Measurements from ENCODE around the gene ST6GAL2.

The ST6GAL2 gene, protein sequence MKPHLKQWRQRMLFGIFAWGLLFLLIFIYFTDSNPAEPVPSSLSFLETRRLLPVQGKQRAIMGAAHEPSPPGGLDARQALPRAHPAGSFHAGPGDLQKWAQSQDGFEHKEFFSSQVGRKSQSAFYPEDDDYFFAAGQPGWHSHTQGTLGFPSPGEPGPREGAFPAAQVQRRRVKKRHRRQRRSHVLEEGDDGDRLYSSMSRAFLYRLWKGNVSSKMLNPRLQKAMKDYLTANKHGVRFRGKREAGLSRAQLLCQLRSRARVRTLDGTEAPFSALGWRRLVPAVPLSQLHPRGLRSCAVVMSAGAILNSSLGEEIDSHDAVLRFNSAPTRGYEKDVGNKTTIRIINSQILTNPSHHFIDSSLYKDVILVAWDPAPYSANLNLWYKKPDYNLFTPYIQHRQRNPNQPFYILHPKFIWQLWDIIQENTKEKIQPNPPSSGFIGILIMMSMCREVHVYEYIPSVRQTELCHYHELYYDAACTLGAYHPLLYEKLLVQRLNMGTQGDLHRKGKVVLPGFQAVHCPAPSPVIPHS

DNA sequence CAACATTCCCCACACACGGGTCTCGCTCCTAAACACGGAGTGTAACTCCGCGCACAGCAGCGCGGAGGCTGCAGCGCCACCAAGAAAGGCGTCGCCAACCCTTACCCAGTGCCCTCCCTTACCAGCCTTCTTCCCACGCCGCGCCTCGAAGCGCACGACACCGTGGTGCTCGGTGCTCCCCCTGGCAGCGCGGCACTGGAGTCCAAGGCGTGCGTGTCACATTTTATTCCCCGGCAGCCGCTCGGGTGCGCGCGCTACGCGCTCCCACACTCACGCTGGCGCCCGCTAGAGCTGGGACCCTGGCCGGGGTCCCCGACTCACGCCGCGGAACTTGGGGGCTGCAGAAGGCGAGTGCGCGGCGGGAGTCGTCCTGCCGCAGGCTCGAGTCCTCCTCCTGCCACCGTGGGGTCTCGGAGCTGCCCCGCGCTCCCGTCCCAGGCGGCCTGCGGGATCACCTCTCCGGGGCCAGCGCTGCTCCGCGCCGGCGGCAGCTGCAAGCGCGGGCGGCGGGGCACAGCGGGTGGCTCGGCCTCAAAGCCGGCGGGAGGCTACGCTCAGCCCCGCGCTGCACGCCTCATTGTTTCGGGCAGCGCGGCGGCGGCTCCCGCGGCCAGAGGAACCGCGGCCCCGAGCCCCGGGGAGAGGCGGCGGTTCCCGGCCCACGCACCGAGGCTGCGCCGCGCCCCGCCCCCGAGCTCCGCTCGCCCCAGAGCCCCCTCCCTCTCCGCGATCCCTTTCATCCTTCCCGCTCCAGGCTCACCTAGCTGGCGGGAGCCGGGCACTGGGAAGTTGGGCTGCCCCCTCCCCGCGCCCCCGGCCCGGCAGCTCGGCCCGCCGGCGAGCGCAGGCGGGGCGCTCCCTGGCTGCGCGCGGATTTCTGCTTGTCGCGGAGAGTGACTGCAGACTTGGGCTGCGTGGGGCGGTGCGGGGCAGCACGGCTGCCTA lies at the start of gene ST6GAL2:
TSS of gene ST6GAL2 (minus strand) at position 197 of the 945 bp plus-strand sequence. CDS start 42,190 bp downstream, outside the sequence.
- DNase-seq, result no peak

DNA sequence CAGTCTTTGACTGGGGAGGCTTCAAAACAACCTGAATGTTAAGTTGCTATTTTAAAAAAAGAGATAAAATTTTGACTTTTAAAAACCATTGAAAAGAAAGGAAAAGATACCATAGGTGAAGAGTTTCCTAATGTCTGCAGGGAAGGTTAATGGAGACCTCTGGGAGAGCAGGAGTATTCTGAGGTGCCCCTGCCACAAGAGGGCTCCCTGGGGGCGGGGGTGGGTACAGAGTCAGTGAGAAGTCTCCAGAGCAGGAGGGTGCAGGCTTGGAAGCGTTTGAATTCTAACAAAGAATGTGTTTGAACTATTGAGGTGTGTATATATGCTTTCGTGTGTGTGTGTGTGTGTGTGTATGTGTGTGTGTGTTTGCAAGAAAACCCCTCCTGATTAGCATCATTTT lies 46.7 kb upstream of the ST6GAL2 start:
- DNase-seq, result no peak

DNA sequence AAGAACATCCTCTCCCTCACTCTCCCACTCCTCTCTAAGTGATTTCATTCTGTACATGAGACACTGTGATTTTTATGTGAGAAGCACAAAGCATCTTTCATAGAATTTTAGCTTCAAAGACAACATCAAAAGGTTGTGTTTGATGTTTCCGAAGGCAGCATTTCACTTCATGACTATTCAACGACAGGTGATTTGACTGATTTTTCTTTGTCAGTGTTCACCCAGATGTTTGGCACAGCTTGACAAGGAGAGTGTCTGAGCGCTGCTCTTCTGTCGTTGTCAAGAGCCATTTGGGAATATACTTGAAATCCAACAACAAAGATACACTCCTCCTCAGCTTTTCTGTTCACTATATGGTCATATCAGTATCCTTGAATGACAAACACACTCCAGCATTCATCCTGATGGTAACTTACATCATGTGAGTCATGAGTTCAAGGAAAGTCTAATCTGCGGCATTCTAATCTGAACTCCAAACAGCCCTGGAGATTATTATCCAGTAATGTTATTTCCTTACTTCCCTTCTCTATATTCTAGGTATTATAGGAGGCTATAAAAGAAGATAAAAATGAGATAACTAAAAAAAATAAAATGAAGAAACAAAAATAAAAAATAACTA lies 45.9 kb upstream of the ST6GAL2 start:
- DNase-seq, result no peak

DNA sequence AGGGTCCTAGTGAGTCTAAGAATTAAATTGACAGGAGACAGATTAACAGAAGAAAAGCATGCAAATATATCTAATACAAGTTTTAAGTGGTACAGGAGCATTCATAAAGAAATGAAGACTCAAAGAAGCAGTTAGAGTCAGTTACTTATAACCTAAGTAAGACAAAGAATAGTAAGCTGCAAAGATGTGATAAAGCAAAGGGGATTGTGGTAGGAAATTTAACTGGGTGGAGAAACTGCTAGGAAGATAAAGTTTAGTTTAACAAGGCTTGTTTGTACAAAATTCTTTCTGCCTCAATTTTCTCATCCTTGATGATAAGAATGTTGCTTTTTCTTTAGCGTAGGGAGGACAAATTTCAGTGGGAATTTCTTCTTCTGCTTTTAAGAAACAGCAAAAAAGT lies 35.5 kb upstream of the ST6GAL2 start:
- DNase-seq, result no peak

DNA sequence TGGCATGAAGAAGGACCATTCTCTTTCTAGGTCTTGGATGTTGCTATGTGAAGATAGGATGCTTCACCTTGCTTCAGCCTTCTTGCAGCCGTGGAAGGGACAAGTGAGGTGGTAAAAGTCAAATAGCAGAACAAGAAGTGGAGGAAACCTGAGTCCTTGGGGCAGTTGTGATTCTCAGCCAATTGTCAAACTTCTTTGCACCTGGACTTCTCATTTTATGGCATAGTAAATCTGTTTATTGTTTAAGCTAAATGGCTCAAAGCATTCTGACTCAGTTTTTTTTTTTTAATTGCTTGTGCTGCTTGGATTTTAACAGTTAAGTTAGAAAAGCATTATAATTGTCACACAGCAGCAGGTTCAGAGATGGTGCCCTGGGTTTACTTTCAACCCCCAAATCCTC lies 33.0 kb upstream of the ST6GAL2 start:
- no peak for DNase-seq

DNA sequence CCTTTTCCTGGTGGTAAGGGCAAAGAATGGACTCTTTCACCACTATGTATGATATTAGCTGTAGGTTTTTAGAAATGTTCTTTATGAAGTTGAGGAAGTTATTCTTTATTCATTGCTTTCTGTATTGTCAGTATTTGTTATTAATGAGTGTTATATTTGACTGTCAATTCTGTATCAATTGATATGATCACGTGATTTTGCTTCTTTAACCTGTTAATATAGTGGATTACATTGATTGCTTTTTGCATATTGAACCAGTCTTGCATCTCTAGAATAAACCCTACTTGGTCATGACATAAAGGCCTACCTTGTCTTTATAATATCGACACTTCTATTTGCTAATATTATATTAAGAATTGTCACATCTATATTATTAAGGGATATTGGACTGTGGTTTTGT lies 18.3 kb upstream of the ST6GAL2 start:
- DNase-seq, result no peak

DNA sequence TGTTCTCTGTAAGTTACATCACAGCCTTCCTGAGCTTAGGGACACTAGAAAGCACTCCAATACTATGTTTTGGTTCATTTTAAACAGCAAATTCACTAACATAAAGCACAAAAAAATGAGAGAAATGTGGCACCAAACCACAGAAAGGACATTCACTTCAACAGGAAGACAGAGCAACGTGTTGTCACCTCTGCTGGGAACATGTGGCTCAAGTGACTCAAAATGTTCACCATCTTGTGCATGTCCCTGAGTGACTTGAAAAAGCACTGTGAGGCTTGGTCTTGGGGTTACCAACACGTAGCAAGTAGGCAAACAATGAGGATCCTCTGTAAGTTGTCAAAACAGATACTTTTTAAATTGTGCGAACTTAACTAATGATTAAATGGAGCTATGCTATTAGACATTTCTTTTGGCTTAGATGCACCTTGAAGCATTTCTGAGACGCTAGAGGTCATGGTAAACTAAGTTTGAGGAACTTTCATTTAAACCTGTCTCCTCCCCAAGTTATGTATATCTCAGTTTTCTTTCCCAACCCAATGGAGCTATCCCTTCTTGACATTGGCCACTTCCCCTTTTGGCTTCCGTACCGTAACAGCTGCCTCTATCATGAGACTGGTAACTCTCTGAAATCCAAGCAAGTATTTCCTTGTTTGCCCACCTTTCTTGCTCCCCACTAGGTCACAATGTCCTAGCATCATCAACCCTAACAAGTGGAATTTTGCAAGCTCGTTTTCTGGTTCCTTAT lies 14.0 kb upstream of the ST6GAL2 start:
- no peak for DNase-seq

DNA sequence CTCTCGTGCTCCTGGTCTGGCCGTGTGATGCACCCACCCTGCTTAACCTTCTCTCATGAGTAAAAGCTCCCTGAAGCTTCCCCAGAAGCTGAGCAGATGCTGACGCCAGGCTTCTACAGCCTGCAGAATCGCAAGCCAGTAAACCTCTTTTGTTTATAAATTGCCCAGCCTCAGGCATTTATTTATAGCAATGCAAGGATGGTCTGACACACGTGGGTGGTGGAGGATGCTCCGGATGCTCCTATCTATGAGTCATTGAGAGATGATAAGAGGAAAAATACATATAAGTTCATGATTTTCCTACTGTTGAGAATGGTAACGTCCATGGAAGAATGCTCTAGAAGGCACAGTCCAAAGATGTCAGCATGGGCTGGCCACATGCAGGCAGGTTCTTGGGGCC lies 8.6 kb upstream of the ST6GAL2 start:
- DNase-seq, result no peak

DNA sequence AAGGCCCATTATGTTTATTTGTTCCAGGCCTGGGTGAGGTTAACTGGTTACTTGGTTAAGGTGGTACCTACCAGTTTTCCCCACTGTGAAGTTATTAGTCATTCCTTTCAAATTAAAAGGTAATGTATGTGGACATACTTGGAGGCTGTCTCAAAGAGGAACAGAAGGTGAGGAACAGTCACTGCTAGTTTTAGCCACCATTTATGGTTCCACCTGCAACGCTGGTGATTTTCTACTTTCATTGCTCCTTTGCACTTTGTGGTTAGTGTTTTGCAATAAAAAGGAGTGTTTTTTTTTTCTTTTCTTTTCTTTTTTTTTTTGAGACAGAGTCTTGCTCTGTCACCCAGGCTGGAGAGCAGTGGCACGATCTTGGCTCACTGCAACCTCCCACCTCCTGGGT lies 6.1 kb upstream of the ST6GAL2 start:
- no peak for DNase-seq

DNA sequence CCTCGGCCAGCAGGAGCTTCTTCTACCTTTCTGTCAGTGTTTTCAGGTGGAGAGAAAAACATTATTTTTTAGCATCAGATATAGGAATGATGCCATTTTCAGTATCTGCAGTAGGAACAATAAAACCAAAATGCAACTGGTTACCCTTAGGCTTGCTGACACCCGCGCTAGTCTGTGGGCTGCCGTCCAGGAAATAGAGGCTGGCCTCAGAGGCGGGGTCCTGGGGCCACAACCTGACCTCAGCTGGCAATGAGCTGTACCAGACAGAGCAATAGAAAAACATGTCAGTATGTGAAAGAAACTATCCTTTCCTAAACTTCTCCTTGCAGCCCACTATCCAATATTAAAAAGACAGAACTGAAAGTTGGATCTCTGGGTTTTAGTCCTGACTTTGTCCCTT lies 4.6 kb upstream of the ST6GAL2 start:
- no peak for DNase-seq

DNA sequence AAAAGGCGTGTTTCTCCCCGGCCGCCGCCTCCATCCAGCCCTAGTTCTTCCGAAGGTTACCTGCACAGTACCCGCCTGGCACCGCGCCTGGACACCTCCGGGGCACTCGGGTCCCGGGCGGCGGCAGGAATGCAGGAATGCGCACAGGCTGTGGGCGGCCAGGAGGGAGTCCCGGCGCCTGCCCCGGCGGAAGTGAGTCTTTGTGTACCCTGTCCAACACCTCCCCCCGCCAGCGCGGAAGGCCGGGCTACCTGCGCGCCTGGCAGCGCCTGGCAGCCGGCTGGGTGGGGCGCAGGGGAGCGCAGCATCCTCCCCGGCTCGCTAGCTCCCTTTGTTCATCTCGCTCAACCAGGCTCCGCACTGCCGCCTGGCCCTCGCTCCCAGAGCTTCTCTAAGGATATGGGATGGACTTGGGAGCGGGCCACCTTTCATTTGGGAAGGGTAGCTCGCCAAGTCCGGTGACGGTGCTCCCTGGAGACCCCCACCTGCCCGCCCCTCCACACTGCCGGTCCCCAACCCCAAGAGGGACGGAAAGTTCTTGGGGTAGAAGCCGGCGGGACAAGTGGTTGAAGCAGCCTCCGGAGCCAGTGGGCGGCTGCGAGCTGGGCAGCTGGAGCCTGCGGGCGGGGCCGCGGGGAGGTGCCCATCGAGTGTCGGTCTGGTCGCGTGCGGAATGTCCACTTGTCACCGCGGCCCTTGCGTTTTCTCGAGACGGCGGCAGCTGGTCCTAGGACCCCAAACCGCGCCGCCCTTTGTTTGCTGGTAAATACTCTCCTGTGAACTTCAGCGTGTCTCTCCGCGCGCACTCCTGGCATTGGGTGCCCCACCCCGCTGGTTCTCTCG lies 1.2 kb upstream of the ST6GAL2 start:
- no peak for DNase-seq

DNA sequence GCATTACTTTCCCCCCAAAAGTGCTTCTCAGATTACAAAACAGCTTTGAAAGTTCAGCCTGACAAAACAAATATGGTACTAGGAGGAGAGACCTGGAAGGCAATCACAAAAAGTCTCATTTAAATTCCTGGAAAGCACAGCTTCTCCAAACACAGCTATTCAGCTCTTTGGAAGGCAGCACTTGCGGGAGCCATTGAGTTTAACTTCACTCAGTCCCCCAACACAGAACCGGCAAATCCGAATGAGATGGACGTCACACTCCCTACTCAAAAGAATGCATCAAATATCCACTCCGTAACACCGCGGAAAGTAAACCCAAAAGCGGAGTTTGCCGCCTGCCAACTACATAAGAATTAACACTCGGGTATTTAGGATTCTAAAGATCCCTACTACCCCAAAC lies 638 bp downstream of the ST6GAL2 start:
- DNase-seq, result no peak

DNA sequence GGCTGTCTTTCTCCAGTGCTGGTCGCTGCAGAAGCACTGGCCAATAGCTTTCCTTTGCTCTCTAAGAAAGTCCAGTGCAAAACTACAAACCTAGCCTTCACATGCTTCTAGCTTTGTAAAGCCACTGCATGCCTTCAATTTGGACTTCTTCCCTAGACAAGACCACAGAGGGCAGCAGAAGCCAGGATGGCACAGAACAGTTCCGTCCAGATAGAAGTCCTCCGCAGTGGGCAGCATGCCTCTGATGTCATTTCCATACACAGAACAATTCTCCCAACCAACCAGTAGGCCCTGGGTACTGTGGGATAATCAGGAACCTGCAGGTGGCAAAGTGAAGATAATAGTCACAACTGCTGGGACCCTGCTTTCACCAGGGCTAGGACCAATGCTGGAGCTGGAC lies 3.3 kb downstream of the ST6GAL2 start:
- DNase-seq, result no peak

DNA sequence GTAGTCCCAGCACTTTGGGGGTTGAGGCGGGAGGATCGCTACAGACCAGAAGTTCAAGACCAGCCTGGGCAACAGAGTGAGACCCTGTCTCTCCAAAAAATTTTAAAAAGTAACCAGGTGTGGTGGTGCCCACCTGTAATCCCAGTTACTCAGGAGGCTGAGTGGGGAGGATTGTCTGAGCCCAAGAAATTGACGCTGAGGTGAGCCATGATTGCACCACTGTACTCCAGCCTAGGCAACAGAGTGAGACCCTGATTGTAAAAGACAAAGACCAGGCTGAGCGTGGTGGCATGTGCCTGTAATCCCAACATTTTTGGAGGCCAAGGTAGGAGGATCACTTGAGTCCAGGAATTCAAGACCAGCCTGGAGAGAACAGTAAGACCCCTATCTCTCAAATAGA lies 7.8 kb downstream of the ST6GAL2 start:
- no peak for DNase-seq

DNA sequence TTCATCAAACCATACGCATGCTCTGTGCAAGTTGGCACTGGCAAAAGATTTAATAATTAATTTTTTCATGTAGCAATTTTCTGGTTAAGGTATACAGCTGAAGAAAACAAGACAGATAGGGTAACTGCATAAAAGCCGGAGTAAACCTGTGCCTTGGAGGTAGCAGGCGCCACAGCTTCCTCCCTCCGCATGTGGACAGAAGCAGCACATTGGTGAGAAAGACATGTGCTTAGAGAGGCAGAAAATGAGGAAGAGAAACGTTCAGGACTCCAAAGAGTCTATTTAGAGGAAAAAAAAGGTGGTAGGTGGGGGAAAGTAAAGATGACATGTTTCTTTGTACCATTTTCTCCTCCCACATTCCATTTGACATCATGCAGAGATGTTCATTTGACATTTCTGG lies 9.3 kb downstream of the ST6GAL2 start:
- no peak for DNase-seq

DNA sequence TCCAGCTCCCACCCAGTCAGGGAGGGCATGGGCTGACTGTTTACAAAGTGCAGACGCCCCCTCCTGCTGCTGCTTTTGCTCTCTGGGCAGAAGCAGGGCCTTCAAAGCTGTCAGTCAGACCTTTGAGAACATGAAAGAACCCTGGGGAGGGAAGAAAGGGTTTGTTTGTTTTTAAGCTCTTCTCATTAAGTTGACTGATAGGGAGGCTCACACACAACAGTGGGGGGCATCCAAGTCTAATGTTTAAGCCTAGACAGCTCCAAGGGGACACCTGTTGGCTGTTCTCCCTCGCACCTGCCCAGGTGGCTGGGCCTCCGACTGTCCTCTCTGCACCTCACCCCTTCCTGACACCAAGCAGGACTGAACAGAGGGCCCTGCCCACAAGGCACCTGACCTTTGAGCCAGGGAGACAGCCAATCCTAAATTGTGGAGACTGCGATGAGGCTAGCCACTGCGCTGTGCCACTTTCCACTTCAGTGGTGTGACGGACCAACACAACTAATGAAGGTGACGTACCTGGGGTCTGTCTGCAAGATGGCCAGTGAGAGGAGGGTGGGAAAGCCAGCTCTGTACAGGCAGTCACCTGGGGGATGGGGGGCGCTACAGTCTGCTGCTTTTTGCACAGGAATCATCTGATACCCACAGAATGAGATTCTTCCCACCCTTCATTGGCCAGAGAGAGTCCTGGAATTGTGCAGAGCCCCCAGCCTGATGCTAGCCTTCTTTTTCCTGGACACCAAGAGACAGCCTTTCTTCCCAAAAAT lies 16.3 kb downstream of the ST6GAL2 start:
- DNase-seq, result no peak

DNA sequence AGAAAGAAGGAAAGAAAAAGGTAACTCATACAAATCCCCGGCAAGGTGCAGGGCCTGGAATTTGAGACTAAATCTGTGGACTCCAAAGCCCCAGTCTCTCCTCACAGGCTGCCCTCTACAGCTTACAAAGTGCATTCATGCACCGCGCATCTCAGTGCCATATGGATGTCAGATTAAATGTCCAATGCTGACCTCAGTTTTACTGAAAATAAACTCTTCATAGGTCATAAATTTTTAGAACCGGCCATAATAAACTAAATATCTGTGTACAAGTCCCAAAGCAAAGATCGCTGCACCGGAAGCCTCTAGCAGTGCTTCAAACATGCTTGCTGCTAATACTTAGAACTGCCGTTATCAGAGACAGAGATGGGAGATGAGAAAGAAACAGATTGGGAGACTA lies 17.7 kb downstream of the ST6GAL2 start:
- no peak for DNase-seq

DNA sequence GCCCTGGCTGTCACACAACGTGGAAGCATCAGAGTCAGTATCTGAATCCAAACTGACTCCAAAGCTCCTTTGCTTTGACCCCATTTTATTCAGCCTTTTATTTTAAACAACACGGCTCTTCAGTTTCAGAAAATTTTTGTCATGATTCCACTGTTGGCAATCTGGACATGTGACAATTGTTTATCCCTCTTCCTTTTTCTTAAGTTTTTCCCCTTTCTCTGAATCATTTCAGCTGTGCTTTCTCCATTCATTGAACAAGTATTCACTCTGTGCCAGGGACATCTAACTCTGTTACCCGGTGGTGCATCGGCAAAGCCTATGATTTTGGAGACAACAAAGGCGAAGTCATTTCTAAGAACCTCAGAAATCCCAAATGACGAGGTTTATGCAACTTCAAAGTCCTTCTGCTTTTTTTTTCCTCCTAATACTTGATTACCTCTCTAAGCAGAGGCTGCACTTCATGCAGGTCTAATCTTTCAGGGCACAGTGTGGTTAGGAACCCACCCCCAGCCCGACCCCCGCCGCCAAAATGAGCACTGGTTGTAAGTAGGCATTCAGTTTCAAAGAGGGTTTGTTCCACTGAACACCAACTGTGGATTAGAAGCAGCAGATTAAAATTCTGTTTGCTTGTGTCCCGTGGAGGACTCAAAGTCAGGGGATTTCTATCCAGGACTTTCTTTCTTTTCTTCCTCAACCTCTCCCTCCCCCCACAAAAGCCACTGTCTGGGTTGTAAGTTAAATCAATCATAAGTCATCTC lies 18.6 kb downstream of the ST6GAL2 start:
- no peak for DNase-seq

DNA sequence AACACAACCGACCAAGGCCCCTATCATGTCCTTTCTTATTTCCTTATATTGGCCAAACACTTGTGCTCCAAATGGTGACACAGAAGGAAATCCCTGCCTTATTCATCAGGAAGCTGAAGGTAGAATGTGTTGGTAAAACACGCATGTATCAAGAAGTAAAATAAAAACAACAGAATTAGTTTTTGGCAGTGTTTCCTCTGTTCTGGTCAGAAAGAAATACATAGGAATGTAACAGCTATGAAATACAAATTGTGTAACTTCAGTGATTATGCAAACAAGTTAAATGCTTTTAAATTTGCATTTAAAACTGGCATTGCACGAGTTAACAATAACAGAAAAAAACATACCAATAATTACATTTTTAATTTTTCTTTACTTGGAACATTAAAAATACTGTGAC lies 19.3 kb downstream of the ST6GAL2 start:
- DNase-seq, result no peak

DNA sequence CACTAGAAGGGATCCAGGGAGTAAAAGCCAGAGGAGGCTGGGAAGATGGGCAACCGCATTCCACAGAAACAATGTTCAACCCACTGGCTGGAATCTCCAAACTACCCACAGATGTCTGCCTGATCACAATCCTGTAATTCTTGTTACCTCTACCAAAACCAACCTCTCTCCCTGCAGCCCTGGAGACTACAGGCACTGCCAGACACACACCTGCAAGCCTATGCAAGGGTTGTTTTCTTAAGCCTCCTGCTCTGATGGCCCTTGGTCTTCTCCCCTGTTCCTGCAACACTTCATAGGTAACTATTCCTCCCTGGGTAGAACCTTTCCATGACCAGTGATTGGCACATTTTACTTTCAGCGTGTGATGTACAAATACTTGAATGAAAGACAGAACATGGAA lies 21.9 kb downstream of the ST6GAL2 start:
- no peak for DNase-seq
